ENCODE results near the gene ANKS4B.
"Not testable (repeated sequence)": the region's sequence is repeated elsewhere in the genome, so short reads cannot be mapped to it uniquely, and the experiment has no call there.

The ANKS4B gene, protein sequence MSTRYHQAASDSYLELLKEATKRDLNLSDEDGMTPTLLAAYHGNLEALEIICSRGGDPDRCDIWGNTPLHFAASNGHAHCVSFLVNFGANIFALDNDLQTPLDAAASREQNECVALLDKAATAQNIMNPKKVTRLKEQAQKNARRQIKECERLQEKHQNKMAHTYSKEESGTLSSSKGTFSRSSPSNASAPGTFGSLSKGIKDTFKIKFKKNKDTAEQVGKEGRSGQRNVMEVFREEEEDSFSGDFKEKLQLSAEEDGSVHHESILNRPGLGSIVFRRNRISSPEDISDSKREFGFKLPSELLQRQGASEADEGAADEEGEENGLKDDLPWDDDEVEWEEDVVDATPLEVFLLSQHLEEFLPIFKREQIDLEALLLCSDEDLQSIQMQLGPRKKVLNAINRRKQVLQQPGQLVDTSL

DNA sequence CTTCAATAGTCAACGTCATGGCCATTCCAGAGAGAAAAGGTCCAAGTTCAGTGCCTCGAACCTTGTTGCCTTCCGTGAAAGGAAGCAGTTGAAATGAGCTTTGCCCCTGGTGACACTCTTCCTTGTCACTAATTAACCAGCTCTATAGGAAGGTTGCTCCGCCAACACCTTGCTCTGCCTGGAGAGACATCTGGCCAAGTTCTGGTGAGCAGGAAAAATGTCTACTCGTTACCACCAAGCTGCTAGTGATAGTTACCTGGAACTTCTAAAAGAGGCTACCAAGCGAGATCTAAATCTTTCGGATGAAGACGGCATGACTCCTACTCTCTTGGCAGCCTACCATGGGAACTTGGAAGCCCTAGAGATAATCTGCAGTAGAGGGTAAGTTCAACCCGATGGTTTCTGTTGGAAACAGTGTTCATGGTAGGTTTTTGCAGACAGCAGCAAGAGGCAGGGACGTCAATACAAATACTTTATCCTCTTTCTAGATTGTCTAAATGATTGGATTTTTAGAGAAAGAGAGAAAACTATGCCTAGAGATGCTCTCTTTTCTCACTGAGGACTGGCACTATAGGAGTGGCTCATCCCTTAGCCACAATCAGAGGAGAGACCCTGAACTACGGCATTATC, at the start of gene ANKS4B:
Gene ANKS4B, plus strand, starts transcription at position 179 of the 630 bp plus-strand sequence. Its CDS starts 39 bp downstream, at position 218.
- DNase-seq (ENCODE audit: low read depth): no peak

DNA sequence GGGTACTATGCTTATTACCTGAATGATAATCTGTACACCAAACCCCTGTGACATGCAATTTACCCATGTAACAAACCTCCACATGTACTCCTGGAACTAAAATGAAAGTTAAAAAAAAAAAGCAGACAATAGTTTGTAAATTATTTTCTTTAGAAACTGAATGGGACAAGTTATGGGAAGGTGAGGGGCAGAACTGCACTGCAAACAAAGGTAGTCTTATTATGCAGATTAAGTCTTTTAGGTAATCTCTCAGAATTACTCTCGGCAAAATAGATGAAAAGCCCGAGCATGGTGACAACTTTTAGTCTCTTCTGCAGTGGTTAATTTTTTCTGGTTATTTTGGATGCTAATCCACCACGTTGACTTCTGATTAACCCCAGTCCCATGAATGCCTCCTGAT, 49.5 kb upstream of the ANKS4B start:
- no peak for DNase-seq (ENCODE audit: low read depth)

DNA sequence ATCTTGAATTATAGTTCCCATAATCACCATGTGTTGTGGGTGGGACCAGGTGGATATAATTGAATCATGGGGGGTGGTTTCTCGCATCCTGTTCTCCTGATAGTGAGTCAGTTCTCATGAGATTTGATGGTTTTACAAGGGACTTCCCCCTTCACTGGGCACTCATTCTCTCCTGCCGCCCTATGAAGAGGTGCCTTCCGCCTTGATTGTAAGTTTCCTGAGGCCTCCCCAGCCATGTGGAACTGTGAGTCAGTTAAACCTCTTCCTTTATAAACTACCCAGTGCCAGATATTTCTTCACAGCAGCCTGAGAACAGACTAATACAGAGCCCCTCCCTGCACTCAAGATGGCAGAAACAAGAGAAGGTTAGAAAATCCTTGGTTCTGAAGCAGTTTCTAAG, 48.7 kb upstream of the ANKS4B start:
- DNase-seq (ENCODE audit: low read depth): peak; percentile 26

DNA sequence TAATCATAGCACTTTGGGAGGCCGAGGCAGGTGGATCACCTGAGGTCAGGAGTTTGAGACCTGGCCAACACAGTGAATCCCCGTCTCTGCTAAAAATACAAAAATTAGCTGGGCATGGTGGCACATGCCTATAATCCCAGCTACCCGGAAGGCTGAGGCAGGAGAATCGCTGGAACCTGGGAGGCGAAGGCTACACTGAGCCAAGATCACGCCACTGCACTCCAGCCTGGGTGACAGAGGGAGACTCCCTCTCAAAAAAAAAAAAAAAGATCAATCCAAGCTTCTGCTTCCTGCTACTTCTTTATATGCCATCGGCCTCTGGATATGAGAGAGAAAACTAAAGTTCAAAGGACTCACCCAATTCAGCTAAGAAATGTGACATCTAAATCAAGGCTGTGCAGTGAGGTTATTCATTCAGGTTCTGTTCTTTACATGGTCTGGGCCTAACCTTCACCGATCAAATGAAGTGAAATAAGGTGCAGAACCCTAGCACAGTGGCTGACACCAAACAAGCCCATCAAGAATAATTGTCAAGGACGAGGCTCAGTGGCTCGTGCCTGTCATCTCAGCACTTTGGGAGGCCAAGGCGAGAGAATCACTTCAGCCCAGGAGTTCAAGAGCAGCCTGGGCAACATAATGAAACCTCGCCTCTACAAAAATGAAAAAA, 47.7 kb upstream of the ANKS4B start:
- DNase-seq (ENCODE audit: low read depth): no peak

DNA sequence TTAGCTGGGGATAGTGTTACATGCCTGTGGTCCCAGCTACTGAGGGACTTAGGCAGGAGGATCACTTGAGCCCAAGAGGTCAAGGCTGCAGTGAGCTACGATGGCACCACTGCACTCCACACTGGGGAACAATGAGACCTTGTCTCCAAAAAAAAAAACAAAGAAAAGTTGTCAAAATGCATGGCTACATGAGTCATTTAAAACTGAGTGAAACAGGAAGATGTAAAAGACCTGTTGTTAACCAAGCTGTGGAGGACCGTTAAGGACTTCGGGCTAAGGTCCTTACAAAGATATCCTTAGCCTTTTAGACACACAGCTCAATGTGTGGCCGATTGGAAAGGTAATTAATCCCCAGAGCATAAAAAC, 47.2 kb upstream of the ANKS4B start:
- no peak for DNase-seq (ENCODE audit: low read depth)

DNA sequence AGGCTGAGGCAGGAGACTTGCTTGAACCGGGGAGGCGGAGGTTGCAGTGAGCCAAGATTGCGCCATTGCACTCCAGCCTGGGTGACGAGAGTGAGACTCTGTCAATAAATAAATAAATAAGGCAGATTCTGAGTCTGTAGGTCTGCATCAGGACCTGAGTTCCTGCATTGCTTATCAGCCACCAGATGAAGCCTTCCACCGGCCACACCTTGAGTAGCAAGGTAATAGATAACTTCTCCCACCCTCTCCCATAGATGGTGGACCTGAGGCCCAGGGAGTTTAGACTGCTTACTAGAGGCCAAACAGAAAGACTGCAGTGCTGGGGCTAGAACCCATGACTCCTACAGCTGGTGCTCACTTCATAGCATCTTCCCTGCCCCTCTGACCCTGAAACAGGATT, 44.2 kb upstream of the ANKS4B start:
- no peak for DNase-seq (ENCODE audit: low read depth)

DNA sequence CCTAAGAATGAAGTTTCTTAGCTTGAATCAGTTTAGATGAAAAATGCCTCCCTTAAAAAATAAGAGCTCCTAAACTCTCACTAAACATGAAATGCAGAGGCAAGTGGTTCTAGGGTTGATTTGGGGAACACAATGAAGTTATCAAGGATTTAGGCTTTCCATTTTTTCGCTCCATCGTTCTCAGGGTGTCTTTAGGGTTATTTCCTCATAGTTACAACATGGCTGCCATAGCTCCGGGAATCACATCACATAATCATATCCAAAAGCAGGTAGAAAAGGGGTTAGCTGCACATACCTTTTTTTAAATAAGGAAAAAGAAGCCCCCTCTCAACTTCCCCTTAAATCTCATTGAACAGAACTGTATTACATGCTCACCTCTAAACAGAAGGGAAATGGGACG, 43.5 kb upstream of the ANKS4B start:
- no peak for DNase-seq (ENCODE audit: low read depth)

DNA sequence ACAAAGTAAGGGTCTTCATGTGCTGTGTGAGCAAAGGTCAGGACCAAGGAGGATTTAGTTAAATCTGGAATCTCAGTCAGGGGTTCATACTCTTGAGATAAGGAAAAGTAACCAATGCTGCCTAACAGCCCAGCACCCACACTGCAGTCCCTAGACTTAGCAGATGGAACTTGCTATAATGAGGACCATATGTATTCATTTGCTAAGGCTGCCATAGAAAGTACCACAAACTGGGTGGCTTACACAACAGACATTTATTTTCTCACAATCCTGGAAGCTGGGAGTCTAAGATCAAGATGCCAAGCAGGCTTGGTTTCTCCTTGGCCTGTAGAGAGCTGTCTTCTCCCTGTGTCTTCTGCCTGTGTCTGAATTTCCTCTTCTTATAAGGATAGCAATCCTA, 42.9 kb upstream of the ANKS4B start:
- no peak for DNase-seq (ENCODE audit: low read depth)

DNA sequence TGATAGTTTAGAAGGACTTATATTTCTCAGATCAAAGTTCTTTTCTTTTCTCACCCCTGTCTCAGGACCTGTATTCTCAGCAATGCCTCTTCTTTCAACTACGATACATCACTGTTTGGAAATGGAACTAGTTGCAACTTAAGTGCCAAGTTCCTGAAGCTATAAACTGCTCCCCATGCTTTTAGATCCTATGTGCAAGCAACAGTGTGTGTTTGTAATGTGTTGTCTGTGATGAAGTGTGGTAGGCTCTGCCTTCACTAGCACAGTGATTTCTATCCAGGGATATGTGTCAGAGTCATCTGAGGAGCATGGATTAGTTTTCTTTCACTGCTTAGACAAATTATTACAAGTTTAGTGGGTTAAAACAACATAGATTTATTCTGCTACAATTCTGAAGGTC, 40.5 kb upstream of the ANKS4B start:
- no peak for DNase-seq (ENCODE audit: low read depth)

DNA sequence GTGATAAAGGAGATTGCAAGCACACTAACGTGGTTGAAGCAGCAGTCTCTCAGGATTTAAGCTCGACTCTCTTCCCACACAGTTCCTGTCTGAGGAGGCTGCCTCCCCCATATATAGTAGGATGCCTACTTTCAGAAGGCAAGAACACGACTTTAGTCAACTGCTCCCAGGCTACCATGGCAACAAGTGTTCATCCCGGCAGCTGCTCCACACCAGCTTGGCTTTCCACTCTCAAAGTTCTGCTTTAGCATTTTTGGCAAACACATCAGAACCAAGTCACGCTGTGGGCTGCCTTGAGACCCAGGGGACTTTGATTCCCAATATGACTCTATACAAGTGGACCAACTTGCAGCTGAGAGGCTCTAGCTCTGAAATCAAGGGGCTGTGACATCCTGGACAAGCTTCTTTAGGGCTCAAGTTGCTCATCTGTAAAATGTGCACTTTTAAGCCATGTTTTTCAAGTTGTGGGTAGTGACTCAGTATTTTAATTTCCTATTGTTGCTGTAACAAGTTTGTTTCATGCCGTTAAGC, 38.7 kb upstream of the ANKS4B start:
- peak; percentile 38 for DNase-seq (ENCODE audit: low read depth)

DNA sequence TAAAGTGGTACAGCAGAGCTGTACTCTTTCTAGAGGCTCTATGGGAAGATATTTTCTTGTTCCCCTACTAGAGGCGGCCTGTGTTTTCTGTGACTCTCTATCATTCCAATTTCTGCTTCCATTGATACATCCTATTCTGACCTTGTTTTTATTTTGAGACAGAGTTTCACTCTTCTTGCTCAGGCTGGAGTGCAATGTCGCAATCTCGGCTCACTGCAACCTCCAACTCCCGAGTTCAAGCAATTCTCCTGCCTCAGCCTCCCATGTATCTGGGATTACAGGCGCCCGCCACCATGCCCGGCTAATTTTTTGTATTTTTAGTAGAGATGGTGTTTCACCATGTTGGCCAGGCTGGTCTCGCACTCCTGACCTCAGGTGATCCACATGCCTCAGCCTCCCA, 38.2 kb upstream of the ANKS4B start:
- DNase-seq (ENCODE audit: low read depth): not testable (repeated sequence)

DNA sequence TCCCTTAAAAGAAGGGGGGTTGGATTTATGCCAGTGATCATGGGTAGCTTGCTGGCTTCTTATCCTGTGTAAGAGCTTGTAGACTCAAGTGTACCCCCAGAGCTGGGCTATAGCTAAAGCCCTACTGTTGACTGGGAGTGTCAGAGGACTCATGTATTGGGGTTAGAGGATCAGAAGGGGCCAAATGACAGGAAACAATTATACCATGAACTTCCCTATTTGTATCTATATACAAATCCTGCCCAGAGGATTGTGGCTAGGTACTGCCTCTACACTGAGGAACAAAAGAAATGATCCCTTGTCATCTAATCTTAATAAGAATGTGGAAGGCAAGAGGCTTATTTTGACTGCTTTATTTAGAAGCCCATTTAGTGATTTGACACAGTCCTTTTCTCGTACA, 36.4 kb upstream of the ANKS4B start:
- no peak for DNase-seq (ENCODE audit: low read depth)

DNA sequence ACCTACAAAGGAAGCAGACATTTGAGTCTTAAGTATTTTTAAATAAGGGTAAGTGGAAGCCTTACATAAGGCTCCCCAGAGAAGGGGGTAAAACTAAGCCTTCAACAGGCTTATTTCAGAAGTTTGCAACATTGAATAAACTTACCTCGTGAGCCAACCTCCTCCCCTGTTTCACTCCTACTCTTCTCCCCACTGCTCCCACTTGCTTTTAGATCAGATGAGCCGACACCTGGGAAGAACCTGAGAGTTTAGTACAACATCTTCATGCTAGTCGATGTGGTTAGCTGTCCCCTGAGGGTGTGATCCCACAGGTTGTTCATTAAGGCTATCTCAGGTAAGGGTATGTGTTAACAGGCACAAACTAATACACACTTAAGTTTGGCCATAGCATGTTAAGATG, 35.9 kb upstream of the ANKS4B start:
- no peak for DNase-seq (ENCODE audit: low read depth)

DNA sequence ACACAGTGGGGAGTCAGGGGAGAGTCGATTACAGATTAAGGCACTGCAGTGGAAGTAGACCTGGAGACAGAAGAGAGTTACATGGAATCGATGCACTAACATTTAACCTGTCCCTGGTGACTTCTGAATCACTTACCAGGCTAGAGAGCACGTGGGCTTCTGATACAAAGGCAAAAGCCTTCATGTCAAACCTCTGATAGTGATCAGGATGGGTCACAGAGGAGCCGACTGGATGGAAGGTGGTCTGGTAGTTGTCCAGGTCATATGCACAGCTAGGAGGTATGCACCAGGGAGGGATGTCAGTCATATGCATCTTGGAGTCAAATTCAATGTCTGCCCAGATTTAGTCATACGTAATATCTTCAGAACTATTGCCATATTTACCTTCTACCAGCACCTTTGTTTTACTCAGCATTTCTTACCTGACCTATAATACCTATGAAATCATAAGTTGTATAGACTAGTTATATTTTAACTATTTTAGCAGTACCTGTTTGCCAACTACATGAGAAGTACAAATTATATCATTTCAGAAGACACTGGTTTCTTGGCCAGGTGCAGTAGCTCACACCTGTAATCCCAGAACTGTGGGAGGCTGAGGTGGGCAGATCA, 33.8 kb upstream of the ANKS4B start:
- DNase-seq (ENCODE audit: low read depth): no peak

DNA sequence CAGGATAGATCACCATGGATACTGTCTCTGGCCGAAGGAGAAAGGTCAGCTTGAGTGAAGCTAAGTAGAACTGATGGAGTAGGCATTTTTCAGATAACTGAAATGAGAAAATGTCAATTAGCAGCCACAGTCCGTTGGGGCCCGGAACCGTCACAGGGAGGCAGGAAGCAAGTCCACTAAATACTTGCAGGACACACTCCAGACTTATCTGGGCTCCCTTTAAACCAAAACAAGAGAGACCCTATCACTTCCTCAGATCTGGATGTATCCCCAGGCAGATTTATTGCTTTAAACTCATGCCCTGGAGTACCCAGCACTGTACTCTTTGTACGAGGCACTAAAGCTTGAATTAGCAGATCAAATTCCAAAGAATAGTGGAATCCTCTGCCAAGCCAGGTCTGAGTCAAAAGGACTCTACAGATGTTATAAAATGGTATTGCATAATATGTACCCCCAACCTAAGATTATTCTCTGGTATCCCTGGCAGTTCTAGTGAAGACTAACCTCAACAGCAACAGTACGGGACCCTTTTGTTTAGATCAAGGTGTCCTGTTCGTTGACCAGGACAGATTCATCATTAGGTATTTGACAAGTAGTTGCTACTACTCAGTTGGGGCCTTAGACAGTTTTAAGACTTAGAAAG, 30.2 kb upstream of the ANKS4B start:
- no peak for DNase-seq (ENCODE audit: low read depth)

DNA sequence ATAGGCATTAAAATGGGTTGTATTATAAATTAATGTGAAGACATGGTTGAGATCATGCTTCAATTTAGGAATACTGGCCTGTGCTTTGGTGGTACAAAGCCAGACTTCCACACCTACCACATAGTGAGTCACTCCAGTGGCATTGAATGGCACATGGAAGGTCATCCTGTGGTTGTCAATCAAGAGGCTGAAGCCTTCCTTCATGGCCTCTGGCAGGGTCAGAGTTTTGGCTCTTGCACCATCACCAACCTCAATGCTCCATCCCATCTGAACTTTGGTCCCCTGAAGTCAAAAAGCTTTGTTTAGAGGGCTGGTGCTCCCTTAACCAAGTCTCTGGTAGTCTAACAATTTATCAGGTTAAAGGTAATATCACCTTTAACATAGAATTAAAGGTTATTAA, 28.2 kb upstream of the ANKS4B start:
- no peak for DNase-seq (ENCODE audit: low read depth)

DNA sequence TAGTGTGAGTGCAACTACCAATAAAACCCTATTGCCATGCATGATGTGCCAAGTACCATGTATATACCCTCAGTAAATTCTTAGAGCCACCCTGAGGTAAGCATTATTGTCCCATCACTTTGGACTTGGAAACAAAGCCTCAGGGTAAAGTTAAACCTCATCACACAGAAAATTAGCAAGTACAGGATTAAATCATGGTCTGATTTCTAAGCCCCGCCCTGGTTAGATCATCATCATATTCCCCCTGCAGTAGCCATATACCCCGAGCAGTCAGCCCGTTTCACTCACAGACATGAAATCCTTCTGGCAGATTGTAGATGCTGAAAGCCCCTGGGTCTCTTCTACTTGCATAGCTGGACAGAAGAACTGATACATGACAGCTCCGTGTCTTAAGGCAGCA, 26.9 kb upstream of the ANKS4B start:
- DNase-seq (ENCODE audit: low read depth): no peak

DNA sequence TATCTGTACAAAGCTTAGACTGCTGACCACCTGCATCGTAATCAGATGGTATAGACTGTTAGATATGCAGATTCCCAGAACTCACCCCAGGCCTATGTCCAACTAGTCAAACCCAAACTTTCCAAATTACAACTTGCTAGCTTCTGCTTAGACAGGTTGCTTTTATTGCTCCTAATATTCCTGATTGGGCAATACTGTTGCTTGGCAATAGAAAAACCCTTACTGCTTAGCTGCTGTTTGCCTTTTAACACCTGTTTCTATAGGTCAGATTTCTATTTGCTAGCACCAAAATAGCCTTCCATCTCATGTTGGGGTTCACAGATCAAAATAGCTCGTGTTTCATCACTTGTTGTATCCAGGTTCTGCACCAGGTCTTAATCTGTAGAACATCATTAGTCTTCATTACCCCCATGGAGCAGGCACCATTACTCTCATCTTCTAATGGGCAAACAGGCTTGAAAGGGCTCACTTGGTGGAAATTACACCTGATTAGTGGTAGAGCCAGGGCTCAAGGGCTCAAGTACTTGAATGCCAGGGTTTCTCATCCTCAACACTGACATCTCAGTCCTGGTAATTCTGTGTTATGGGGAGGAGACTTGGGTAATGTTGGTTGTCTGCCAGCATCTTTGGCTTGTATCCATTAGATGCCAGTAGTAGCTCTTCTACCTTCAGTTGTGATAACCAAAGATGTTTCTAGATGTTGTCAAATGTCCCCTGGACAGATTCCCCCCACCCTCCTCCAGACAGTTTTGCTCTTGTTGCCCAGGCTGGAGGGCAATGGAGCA, 24.9 kb upstream of the ANKS4B start:
- DNase-seq (ENCODE audit: low read depth): no peak

DNA sequence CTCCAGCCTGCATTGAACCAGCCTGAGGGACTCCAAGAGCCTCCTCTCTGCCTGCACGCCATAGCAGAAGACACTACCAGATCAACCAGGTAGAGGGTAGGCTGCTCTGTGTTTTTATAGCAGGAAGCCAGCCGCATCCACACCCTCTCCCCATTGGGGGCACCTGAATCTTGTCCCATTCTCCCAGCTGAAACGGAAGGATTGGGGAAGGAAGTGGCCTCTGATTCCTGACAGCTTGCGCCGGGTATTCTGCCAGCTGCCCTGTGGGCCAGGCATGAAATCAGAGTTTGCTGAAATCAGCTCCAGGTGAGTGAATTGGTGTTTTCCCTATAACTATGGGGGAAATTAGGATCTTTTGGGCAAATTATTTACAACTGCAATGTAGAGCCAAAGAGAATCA, 22.0 kb upstream of the ANKS4B start, which contains the start of gene ZP2:
Gene ZP2, minus strand, starts transcription at position 89 of the 400 bp plus-strand sequence. Its CDS starts 27 bp downstream, at position 62.
- DNase-seq (ENCODE audit: low read depth): no peak

DNA sequence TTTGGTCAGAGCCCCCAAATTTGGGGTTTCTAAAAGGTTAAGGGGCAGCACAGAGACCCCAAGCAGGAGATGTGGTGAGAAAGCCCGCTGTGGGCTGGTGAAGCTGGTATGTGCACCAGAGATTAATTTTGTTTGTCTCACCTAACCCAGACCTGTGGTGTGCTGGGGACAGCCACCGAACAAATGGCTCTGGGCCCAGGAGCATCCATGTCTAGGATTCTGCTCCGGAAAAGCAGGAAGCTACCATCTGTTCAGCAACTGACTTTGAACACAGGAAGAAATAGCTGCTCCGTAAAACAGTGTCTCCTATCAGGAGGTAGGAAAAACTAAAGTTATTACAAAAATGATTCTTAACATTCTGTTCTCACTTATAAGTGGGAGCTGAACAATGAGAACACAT, 19.4 kb upstream of the ANKS4B start:
- DNase-seq (ENCODE audit: low read depth): no peak

DNA sequence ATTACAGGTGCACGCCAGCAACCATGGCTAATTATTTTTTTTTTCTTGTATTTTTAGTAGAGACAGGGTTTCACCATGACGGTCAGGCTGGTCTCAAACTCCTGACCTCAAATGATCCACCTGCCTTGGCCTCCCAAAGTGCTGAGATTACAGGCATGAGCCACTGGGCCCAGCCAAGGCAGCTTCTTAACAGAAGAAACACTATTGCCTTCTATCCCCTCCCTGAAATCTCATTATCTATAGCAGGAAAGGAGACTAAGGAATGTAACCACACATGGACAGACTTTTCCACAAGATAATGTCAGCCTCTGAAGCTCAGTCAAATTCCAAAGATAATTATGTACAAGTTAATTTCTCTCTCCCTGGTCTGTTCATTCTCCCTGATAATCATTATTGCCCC, 16.4 kb upstream of the ANKS4B start:
- no peak for DNase-seq (ENCODE audit: low read depth)
